GM12878 (cell line): ENCODE results near the gene SIPA1. TPM values are rescaled to one million over a fixed set of nuclear protein-coding genes. Genes with fewer than 3 reads are reported as not detected.

Source experiments
- ATF2 ChIP-seq: IDR thresholded peaks from 2 replicates; pipeline ENCODE4 v1.6.1; 2012; ENCODE audit warnings: low read length, inconsistent platforms
- BCL3 ChIP-seq: IDR thresholded peaks from 2 replicates; pipeline ENCODE4 v1.6.1; 2011; ENCODE audit warnings: borderline replicate concordance, low read depth, mild to moderate bottlenecking, moderate library complexity, low read length; ENCODE audit not compliant: insufficient read depth, poor library complexity, severe bottlenecking
- DPF2 ChIP-seq: fragments of 450-650 bp; IDR thresholded peaks from 2 replicates; pipeline ENCODE4 v1.6.1; 2017; ENCODE audit warnings: mild to moderate bottlenecking
- E2F4 ChIP-seq: IDR thresholded peaks from 2 replicates; pipeline ENCODE4 v1.6.1; 2012; ENCODE audit warnings: low read depth, low read length, improper control_type of control experiment
- EGR1 ChIP-seq, 2 experiments: IDR thresholded peaks; 1 replicate in 1 of 2; 2 replicates in 1 of 2; pipeline ENCODE4 v1.6.1; 2011 to 2012; ENCODE audit warnings: low read depth in 2 of 2, low read length in 2 of 2, borderline replicate concordance in 1 of 2, mild to moderate bottlenecking in 1 of 2, moderate library complexity in 1 of 2
- ETV6 ChIP-seq, 2 experiments: fragments of 450-650 bp in 1 of 2; IDR thresholded peaks in 1 of 2; conservative IDR thresholded peaks in 1 of 2; 2 replicates each; pipeline ENCODE4 v1.6.1; 2014; ENCODE audit warnings: antibody characterized with exemption in 1 of 2, borderline replicate concordance in 1 of 2, low read depth in 1 of 2, mild to moderate bottlenecking in 1 of 2, moderate library complexity in 1 of 2
- FOXM1 ChIP-seq: IDR thresholded peaks from 2 replicates; pipeline ENCODE4 v1.6.1; 2012; ENCODE audit warnings: low read depth, mild to moderate bottlenecking, inconsistent platforms, low read length, moderate library complexity
- GATAD2B ChIP-seq: fragments of 450-650 bp; conservative IDR thresholded peaks from 2 replicates; pipeline ENCODE4 v1.6.1; 2017; ENCODE audit warnings: low read depth, mild to moderate bottlenecking, moderate library complexity
- NFYA ChIP-seq: IDR thresholded peaks from 2 replicates; pipeline ENCODE4 v1.6.1; 2011; ENCODE audit warnings: low read depth, mild to moderate bottlenecking, low read length, improper control_type of control experiment, borderline replicate concordance
- POLR2A ChIP-seq: IDR thresholded peaks from 2 replicates; pipeline ENCODE4 v1.6.1; 2011; ENCODE audit warnings: low read depth, mild to moderate bottlenecking, low read length
- STAT3 ChIP-seq: IDR thresholded peaks from 2 replicates; pipeline ENCODE4 v1.6.1; 2011; ENCODE audit warnings: low read depth, low read length, improper control_type of control experiment
- USF2 ChIP-seq: IDR thresholded peaks from 2 replicates; pipeline ENCODE4 v1.6.1; 2011; ENCODE audit warnings: low read depth, low read length, improper control_type of control experiment, borderline replicate concordance
- ZNF687 ChIP-seq: fragments of 450-650 bp; IDR thresholded peaks from 2 replicates; pipeline ENCODE4 v1.6.1; 2017; ENCODE audit warnings: mild to moderate bottlenecking, moderate library complexity
- polyA plus RNA-seq, 11 experiments: library from polyadenylated mRNA; depleted of rRNA in 4 of 11; unstranded in 6 of 11; stranded (reverse) in 5 of 11; fragments of >200 nt; fragmentation: Nextera tagmentation in 4 of 11; fragmentation: Illumina TruSeq in 1 of 11; extraction: Ambion mirVana in 4 of 11; extraction: Trizol in 1 of 11; gene quantifications; 1 replicate in 1 of 11; 2 replicates in 10 of 11; pipeline versions ENCODE4 v1.2.1 to v1.2.3, GENCODE V29; 2011 to 2016; ENCODE audit warnings: inconsistent platforms in 2 of 11, missing spikeins in 2 of 11, low read depth in 1 of 11
- total RNA-seq, 4 experiments: library from RNA; depleted of rRNA in 3 of 4; stranded (reverse); fragments of >200 nt in 3 of 4; fragmentation: Illumina TruSeq in 1 of 4; extraction: Trizol in 1 of 4; gene quantifications; 2 replicates each; pipeline versions ENCODE4 v1.2.1 to v1.2.3, GENCODE V29; 2013 to 2021

SIPA1 gene
- total and polyA plus RNA-seq, 10 of the 15 experiments (the other 5 are each of a cell fraction or from before 2014, with no cell fraction given) = 1.0 to 139 (median 33.4) TPM

- TF ChIP-seq ATF2 (peak; percentile 45; the same call in 1 of the 2 replicates), BCL3 (peak; percentile 72), EGR1 (IDR thresholded peaks at IDR 0.05; ENCODE audit: borderline replicate concordance in 1 of 2, low read depth in 2 of 2, low read length in 2 of 2) (peak in 1 of 2 experiments; percentile 65; a peak in 1 of 3 replicates), POLR2A (peak; percentile 71), ETV6 (conservative IDR thresholded peaks at IDR 0.05 in 1 of 2, IDR thresholded peaks at IDR 0.05 in 1 of 2; ENCODE audit: borderline replicate concordance in 1 of 2, low read depth in 1 of 2) (peak in 1 of 2 experiments; percentile 75; a peak in 2 of 4 replicates), NFYA (no peak), ZNF687 (no peak; the same call in 1 of the 2 replicates), DPF2 (peak; percentile 99), STAT3 (no peak), E2F4 (peak; percentile 44; the same call in 1 of the 2 replicates), FOXM1 (peak; percentile 76; the same call in 1 of the 2 replicates), GATAD2B (peak; percentile 99), USF2 (no peak)
Observed at GRCh38 chr11:65588199-65589054, 49.5 kb upstream of the SIPA1 start (continued).
